Parathyroid adenoma (tissue), 2 donors: ENCODE results near the gene NT5DC2.

ENCODE experiments used
- H2AFZ ChIP-seq: fragments of 300-600 bp; sonication (generic); one replicate; pipeline ENCODE4 v1.7.0; 2017; ENCODE audit warnings: antibody characterized with exemption, mild to moderate bottlenecking
- H3K27ac ChIP-seq: fragments of 300-600 bp; sonication (generic); one replicate; pipeline ENCODE4 v1.7.0; 2017
- H3K27me3 ChIP-seq: fragments of 300-600 bp; sonication (generic); one replicate; pipeline ENCODE4 v1.7.0; 2017; ENCODE audit warnings: low read length; ENCODE audit not compliant: control insufficient read depth, insufficient read depth
- H3K36me3 ChIP-seq: fragments of 300-600 bp; sonication (generic); one replicate; pipeline ENCODE4 v1.7.0; 2017; ENCODE audit warnings: low read length; ENCODE audit not compliant: control insufficient read depth, insufficient read depth
- H3K4me1 ChIP-seq: fragments of 300-600 bp; sonication (generic); one replicate; pipeline ENCODE4 v1.7.0; 2017; ENCODE audit warnings: control low read depth
- H3K4me2 ChIP-seq: fragments of 300-600 bp; sonication (generic); one replicate; pipeline ENCODE4 v1.7.0; 2017; ENCODE audit warnings: low read length
- H3K4me3 ChIP-seq: fragments of 300-600 bp; sonication (generic); one replicate; pipeline ENCODE4 v1.7.0; 2017; ENCODE audit warnings: low read depth, low read length
- H3K79me2 ChIP-seq: fragments of 300-600 bp; sonication (generic); one replicate; pipeline ENCODE4 v1.7.0; 2017; ENCODE audit warnings: control low read depth
- H3K9ac ChIP-seq: fragments of 300-600 bp; sonication (generic); one replicate; pipeline ENCODE4 v1.7.0; 2017; ENCODE audit warnings: mild to moderate bottlenecking
- H3K9me3 ChIP-seq: fragments of 300-600 bp; sonication (generic); one replicate; pipeline ENCODE4 v1.7.0; 2017; ENCODE audit warnings: low read length; ENCODE audit not compliant: control insufficient read depth
- TF ChIP-seq, protein P1 (sequence below): fragments of 300-600 bp; sonication (generic); IDR thresholded peaks from one replicate; pipeline ENCODE4 v1.7.0; 2017; ENCODE audit warnings: antibody characterized with exemption, mild to moderate bottlenecking
- donor health status: primary hyperparathyroidism.

Gene NT5DC2

DNA sequence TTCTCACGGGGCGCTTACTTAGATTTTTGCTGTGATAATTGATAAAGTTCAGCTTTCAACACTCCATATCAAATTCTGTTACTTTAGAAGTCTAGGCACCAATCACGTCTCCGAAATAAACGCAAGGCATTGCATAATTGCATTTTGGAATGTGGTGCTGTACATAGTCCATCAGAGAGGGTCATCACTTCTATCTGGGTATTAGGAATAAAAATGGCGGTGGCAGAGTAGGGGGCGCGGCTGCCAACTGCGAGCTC lies 2.4 kb upstream of the NT5DC2 start:
- Histone ChIP-seq H3K27me3 (no peaks in the 10 kb centered on the region), H3K4me3 (peak overlapping the region; percentile 82), H3K27ac (no peak overlapping the region), H3K79me2 (peaks cover 19% of the 10 kb centered on the region), H3K9me3 (no peaks in the 10 kb centered on the region), H3K4me2 (peak overlapping the region; percentile 68), H3K9ac (no peak overlapping the region), H3K36me3 (no peaks in the 10 kb centered on the region), H2AFZ (peak overlapping the region; percentile 71), H3K4me1 (peaks cover 26% of the 10 kb centered on the region)
- TF ChIP-seq, protein P1, sequence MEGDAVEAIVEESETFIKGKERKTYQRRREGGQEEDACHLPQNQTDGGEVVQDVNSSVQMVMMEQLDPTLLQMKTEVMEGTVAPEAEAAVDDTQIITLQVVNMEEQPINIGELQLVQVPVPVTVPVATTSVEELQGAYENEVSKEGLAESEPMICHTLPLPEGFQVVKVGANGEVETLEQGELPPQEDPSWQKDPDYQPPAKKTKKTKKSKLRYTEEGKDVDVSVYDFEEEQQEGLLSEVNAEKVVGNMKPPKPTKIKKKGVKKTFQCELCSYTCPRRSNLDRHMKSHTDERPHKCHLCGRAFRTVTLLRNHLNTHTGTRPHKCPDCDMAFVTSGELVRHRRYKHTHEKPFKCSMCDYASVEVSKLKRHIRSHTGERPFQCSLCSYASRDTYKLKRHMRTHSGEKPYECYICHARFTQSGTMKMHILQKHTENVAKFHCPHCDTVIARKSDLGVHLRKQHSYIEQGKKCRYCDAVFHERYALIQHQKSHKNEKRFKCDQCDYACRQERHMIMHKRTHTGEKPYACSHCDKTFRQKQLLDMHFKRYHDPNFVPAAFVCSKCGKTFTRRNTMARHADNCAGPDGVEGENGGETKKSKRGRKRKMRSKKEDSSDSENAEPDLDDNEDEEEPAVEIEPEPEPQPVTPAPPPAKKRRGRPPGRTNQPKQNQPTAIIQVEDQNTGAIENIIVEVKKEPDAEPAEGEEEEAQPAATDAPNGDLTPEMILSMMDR = no peak

DNA sequence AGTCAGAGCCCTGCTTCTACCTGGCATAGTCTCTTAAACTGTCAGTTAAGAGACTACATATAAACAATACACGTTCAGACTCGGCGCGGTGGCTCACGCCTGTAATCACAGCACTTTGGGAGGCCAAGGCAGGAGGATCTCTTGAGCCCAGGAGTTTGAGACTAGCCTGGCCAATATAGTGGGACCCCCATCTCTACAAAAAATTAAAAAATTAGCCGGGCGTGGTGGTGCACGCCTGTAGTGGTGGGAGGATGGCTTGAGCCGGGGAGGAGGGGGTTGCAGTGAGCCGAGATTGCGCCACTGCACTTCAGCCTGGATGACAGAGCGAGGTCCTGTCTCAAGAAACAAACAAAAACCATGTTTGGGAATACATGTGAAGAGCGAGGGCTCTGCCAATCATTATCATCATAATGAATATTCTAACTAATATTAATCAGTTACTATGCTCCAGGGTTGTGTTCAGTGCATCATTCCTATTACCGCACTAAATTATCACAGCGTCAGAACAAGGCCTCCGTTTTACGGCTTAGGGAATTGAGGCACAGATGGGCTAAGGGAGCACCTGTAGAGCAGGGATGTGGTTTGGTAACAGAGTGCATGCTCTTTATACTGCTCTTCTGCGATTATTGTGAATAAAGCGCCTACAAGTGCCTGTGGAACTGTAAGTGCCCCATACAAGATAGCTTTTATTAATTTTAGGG lies 1.9 kb upstream of the NT5DC2 start:
- TF ChIP-seq, protein P1 = no peak
- H3K27ac ChIP-seq = no peak overlapping the region
- H3K36me3 ChIP-seq = no peaks in the 10 kb centered on the region
- no peak overlapping the region for H3K9ac ChIP-seq
- peaks cover 26% of the 10 kb centered on the region for H3K4me1 ChIP-seq
- H3K27me3 ChIP-seq = no peaks in the 10 kb centered on the region
- H3K4me2 ChIP-seq = peak overlapping the region; percentile 68
- no peaks in the 10 kb centered on the region for H3K9me3 ChIP-seq
- H3K79me2 ChIP-seq = peaks cover 19% of the 10 kb centered on the region
- peak overlapping the region; percentile 71 for H2AFZ ChIP-seq
- peak overlapping the region; percentile 82 for H3K4me3 ChIP-seq

DNA sequence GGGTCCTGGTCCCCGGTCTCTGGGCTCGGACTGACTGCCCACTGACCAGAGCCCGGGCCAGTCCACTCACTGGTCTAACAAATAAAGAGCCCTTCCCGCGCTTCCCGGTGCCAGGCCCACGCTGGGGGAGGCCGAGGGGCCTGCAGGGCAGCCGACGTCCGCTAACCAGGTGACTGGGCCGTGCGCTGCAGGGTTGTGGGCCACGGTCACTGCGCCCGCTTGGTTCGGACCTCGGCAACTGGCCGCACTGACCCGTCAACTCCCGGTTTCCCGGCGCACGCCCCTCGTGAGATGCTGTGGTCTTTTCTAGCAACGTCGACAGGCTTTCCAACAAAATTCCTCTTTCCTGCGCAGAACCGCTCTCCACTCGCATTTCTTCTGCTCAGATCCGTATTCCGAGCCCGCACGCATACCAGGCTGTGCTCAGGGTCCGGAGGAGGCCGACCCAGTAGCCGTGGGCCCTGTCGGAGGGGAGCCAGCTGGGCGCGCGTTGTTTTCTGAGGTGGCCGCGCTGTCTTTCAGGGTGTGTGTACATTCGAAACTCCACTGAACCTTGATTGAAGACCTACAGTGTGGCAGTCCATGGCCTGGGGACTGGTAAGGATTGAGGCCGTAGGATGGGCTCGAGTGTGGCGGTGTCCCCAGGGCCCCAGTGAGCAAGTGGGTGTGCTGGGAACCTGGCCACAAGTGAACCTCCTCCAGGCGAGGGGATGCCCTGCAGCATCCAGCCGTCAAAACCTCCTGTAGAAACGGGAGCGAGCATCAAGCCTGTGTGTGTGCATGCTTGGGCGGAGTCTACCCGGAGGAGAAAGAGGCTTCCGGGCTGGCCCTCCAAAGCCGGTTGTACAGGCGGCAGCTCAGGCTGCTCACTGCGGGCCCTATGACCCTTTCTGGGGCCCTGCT lies 875 bp upstream of the NT5DC2 start:
- H3K4me1 ChIP-seq = peaks cover 28% of the 10 kb centered on the region

DNA sequence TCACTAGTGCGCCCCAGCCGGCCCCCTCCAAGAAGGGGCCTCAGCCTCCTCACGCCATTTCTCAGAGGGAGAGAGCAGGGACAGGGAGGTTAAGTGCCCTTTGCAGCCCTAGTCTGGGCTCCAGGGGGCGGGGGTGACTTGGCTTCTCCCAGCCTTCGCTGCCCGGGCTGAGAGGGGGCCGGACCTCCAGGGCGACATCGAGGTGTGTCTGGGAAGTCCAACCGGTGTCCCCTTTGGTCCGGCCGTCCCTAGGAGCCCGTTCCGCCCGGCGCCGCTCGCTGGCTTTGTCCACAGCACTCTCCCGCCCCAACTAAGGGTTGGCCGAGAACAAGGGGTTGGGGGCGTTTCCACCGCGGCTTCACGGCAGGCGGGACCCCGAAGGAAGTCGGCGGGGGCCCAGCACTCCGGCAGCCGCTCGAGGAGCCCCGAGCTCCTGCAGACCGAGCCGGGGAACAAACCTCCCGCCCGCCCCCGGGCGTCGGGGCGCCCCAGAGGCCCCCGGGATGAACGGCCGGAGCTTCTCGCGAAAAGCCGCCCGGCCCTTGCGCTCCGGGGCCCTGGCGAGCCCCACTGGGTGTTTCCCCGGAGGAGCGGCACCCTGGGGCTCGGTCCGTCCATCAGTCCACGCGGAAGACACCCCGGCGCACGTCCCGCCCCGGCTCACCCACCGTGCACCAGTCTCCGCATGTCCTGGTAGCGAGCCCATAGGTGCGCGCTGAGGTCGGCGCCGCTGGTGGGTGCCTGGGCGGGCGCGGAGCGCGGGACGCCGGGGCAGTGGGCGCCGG lies 627 bp downstream of the NT5DC2 start:
- Histone ChIP-seq H3K27ac (no peak overlapping the region), H3K4me3 (peak overlapping the region; percentile 50), H3K36me3 (no peaks in the 10 kb centered on the region), H3K4me1 (peaks cover 16% of the 10 kb centered on the region), H3K4me2 (peak overlapping the region; percentile 74), H3K27me3 (no peaks in the 10 kb centered on the region), H3K79me2 (peaks cover 5% of the 10 kb centered on the region), H3K9me3 (no peaks in the 10 kb centered on the region), H3K9ac (no peak overlapping the region), H2AFZ (peak overlapping the region; percentile 85)
- TF ChIP-seq, protein P1 = no peak

More for the DNA sequence above, 875 bp upstream of the NT5DC2 start:
- Histone ChIP-seq H3K9me3 (no peaks in the 10 kb centered on the region), H3K4me3 (peak overlapping the region; percentile 48), H3K9ac (no peak overlapping the region), H3K27ac (no peak overlapping the region), H3K27me3 (no peaks in the 10 kb centered on the region), H2AFZ (peak overlapping the region; percentile 94), H3K79me2 (peaks cover 18% of the 10 kb centered on the region), H3K36me3 (no peaks in the 10 kb centered on the region), H3K4me2 (peak overlapping the region; percentile 82)
- TF ChIP-seq, protein P1 = no peak
